Activated CD8-positive, alpha-beta memory T cell treated with anti-CD3 and anti-CD28 coated beads, Interleukin-2, amount 50 U/mL, for 48 hours (primary cell): ENCODE measurements around the gene FSD1L.
A peak's percentile ranks its signal among the peaks of the same experiment; 100 is the strongest.
"Not testable (repeated sequence)": the region's sequence is repeated elsewhere in the genome, so short reads cannot be mapped to it uniquely, and the experiment has no call there.

Experiments
- DNase-seq: peaks from one replicate; pipeline ENCODE4 v3.0.0-alpha.2; 2020

Gene FSD1L

GRCh38 chr9:105496826-105497225 is 49.0 kb downstream of the FSD1L start:
- DNase-seq, result no peak

GRCh38 chr9:105497704-105498103 is 49.9 kb downstream of the FSD1L start:
- no peak for DNase-seq

GRCh38 chr9:105500108-105500766 is 52.4 kb downstream of the FSD1L start:
- DNase-seq, result no peak

- no peak for DNase-seq
These were observed 53.6 kb downstream of the FSD1L start for GRCh38 chr9:105501414-105501813.

GRCh38 chr9:105502276-105502675 is 54.4 kb downstream of the FSD1L start:
- no peak for DNase-seq

- DNase-seq, result no peak
These were observed 56.0 kb downstream of the FSD1L start for GRCh38 chr9:105503881-105504280.

GRCh38 chr9:105507096-105507790 is 59.4 kb downstream of the FSD1L start:
- no peak for DNase-seq

GRCh38 chr9:105508530-105508929 is 60.7 kb downstream of the FSD1L start:
- no peak for DNase-seq

- no peak for DNase-seq
These were observed 62.2 kb downstream of the FSD1L start for GRCh38 chr9:105510024-105510423.

GRCh38 chr9:105511446-105511845 is 63.6 kb downstream of the FSD1L start:
- no peak for DNase-seq

GRCh38 chr9:105515811-105516413 is 68.1 kb downstream of the FSD1L start:
- no peak for DNase-seq

- peak; percentile 58 for DNase-seq
These were observed 72.0 kb downstream of the FSD1L start for GRCh38 chr9:105519710-105520369.

- not testable (repeated sequence) for DNase-seq
These were observed 73.2 kb downstream of the FSD1L start for GRCh38 chr9:105520992-105521391.

GRCh38 chr9:105522618-105523385 is 75.0 kb downstream of the FSD1L start:
- not testable (repeated sequence) for DNase-seq

- DNase-seq, result no peak
These were observed 83.7 kb downstream of the FSD1L start for GRCh38 chr9:105531530-105531929.

- DNase-seq, result no peak
These were observed 88.3 kb downstream of the FSD1L start for GRCh38 chr9:105535920-105536668.

- DNase-seq, result no peak
These were observed 91.6 kb downstream of the FSD1L start for GRCh38 chr9:105539452-105539851.

- DNase-seq, result no peak
These were observed 94.0 kb downstream of the FSD1L start for GRCh38 chr9:105541838-105542237.

- DNase-seq, result no peak
These were observed 106.2 kb downstream of the FSD1L start for GRCh38 chr9:105554042-105554441.

- peak; percentile 88 for DNase-seq
These were observed 110.2 kb downstream of the FSD1L start, which contains the start of gene FKTN for GRCh38 chr9:105557804-105558610. FKTN (plus strand) TSS chr9:105558131; CDS start chr9:105575033, 16,902 bp downstream.

- DNase-seq, result no peak
These were observed 124.6 kb downstream of the FSD1L start for GRCh38 chr9:105572455-105572854.
